Stimulated activated CD4-positive, alpha-beta T cell treated with anti-CD3 and anti-CD28 coated beads, Interleukin-4, amount 100 ng/mL, for 24 hours (primary cell): ENCODE results near the gene GAL3ST3.
"Not testable (repeated sequence)": the region's sequence is repeated elsewhere in the genome, so short reads cannot be mapped to it uniquely, and the experiment has no call there.

Experiments used
- DNase-seq: peaks from one replicate; pipeline ENCODE4 v3.0.0-alpha.2; 2020

GAL3ST3 gene

DNA sequence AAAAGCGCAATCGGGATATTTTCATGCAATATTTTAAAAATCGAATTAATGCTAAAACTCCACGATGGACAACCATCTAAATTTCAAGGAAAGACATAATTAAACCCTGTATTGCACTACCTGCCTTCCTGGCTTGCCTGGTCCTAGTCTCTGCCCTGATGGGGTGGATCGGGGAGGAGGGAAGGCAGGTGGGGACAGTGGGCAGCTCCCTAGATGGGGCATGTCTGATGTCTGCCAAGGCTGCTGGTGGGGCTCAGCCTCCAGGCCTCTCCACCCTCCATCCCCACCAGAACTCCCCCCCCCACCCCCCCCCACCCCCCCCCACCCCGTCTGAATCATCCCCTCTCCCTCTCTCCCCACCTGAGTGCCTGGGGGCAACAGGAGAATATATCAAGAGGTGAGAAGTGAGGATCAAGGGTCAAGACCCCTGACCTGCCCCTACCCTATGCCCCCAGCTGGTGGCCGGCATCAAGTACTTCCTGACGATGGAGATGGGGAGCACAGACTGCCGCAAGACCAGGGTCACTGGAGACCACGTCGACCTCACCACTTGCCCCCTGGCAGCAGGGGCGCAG lies 36.5 kb downstream of the GAL3ST3 start:
- no peak for DNase-seq

DNA sequence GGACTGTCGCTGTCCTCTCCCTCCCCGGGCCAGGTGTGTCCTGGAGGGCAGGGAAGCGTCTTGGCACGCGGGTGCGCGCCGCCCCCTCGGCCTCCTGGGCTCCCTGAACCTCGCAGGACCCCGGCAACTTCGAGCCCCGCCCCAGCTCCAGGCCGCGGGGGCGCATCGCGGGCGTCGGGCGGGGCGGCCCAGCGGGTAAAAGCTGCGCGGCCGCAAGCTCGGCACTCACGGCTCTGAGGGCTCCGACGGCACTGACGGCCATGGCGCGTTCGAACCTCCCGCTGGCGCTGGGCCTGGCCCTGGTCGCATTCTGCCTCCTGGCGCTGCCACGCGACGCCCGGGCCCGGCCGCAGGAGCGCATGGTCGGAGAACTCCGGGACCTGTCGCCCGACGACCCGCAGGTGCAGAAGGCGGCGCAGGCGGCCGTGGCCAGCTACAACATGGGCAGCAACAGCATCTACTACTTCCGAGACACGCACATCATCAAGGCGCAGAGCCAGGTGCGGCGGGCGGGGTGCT lies 37.1 kb downstream of the GAL3ST3 start, which contains the start of gene CST6:
Gene CST6 (plus strand): TSS at position 224 of the 519 bp plus-strand sequence. CDS start 37 bp downstream, at position 261.
- no peak for DNase-seq

DNA sequence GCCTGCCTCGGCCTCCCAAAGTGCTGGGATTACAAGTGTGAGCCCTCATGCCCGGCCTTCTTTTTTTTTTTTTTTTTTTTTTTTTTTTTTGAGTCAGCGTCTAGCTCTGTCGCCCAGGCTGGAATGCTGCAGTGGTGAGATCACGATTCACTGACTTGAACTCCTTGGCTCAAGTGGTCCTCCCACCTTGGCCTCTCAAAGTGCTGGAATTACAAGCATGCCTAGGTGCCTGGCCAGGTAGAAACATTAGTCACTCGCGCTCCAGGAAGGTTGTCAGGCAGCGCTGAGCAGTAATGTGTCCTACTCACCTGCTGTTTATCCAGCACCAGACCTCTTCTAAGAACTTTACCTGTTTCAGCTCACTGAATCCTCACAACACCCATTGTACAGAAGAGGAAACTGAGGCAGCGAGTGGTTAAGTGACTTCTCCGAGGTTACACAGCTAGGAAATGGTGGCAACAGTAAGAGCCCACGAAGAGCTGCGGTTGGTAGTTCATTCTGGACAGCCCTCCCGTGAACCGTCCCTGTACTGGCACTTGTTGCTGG lies 37.6 kb downstream of the GAL3ST3 start:
- no peak for DNase-seq

DNA sequence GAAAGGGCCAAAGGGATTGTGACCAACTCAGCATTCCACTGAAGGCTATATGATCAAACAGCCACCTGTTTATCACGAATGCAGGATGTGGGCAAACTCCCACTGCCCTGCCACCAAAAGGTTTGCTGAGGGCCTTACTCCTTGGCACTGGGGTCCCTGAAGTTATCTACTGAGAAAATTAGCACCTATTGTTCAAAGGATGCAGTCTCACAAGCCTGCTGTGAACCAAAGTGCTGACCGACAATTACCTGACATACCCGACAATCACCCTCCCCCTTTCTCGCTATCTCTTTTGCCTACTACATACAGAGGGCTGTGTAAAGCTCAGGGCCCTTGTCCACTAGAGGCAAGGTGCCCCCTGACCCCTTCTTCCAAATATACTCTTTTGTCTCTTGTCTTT lies 38.9 kb downstream of the GAL3ST3 start:
- DNase-seq: not testable (repeated sequence)

DNA sequence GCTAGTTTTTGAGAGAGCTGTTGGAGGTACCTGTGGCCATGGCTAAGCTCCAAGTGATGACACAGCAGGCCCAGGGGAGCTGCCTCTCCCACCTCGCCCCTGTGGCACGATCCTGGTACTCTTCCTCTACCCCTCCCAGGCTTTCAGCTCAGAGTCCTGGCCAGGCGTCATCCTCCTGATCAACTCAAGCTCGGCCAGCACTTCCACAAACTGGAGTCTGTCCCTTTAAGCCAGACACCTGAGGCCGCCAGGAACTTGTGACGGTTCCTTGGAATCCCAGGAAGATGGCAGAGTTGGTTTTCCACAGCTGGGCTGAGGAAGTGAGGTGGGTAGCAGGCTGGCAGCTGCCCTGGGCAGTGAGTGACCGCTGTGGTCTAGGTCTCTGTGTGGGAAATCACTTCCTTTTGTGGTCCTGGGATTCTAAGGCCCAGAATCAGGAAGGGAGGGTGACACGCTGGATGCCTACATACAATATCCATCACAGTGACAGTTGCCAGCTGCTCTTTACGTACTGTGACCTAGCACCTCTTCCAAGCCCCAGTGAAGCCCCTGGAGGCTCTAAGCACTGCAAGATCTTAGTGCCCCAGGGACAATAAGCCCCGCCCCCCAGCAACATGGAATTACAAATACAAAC lies 40.4 kb downstream of the GAL3ST3 start:
- DNase-seq: no peak

DNA sequence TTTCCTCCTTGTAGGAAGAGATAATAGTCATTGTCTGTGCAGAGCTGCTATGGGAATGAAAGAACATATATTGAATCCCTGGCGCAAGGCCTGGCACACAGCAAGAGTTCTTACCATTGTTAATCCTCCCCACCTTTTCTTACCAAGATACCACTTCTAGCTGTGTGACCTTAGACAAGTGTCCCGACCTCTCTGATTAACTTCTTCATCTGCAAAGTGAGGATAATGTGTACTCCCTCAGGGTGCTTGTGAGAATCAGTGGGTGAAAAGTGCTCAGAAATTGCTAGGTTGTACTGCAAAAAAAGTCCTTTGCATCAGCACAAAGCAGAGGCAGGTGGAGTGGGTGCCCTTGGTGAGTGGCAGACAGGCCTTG lies 40.9 kb downstream of the GAL3ST3 start:
- no peak for DNase-seq

DNA sequence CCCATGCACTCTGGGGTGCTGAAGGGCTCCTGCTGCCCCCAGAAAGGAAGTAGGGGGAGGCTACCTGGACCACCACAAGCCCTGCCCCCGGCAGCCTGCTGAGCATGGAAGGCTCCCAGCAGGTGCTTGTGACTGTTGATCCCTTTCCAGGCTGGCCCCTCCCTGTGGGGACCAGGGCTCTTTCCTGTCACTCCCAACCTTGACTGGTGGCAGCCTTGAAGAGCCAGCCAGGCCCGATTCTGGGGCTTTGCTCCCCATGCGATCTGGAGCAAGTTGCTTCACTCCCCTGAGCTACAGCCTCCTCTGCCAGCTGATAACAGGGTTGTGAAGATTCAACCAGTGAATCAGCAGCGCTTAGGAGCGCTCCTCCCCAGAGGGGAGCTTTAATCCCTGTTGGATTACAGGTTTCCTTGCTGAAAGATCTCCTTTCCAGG lies 41.7 kb downstream of the GAL3ST3 start:
- no peak for DNase-seq

DNA sequence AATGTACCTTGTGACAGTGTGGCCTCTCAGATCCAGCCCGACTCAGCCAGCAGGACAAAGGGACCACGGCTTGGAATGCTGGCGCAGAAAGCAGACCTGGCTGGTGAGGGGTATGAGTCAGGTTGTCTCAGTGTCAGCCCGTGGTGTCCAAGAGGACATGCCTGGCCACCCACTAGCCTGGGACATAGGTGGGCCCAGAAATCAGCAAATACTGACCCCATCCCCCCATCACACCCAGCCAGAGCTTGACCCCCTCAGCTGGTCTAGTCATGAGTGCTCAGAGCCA lies 42.1 kb downstream of the GAL3ST3 start:
- DNase-seq: no peak

DNA sequence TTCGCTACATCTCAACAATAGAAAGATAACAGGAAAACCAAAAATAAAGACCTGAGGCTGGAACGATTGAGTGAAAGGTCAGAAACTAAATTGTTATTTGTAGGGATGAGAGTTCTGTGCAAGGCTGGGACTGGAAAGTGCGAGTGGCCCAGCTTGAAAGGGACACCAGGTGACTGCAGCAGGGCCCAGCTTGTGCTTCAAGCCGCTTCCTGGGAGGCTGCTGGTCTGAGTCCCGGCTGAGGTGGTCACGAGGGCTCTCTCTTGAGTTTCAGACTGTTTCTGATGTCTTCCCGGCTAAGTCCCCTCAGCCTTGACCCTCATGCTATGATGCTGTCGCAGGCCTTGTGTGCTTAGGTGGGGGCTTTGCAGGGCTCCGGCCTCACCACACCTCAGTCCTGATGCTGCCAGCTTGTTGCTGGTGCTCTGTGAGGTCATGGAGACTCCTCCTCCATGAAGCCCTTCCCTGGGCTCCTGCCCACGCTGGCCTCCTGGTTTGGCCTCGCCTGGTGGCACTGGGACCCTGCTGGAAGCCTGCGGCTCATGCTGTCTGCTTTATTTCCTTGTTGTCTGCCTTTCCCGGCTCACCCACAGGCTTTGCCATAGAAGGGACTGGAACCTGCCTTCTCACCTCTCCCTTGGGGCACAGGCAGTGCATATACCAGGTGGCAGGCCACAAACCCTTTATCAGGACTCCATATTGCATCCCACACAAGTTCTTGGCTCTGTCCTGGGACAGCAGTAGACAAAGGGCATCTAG lies 42.6 kb downstream of the GAL3ST3 start:
- no peak for DNase-seq

DNA sequence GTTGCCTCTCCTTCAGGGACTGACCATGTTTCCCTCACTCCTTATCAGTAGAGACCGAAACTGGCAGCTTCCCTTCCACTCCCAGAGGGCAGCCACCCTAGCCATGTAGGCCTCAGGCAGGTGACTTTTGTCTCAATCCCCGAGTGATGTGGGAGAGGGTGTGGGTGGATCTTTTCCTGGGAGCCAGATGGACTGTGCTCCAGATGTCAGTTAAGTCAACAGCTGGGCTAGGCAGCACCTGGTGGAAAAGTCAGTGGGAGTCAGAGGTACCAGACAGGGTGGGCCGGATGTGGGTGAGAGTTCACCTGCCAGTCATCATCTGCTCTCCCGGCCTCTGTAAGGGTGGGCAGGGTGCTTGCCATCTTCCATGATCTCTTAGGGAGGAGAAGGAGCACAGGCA lies 44.8 kb downstream of the GAL3ST3 start:
- no peak for DNase-seq

DNA sequence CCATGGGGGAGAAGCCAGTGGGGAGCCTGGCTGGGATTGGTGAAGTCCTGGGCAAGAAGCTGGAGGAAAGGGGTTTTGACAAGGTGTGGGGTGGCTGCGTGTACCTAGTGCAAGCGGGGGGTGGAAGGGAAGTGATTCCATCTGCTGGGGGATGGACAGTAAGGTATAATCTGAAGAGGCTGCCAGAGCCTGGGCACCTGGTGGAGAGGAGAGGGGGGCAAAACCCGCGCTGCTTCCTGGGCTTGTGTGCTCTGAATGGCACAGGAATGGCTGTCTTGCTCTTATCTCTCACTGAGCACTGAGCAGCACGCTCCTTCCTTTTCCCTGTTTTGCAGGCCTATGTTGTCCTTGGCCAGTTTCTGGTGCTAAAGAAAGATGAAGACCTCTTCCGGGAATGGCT lies 45.7 kb downstream of the GAL3ST3 start:
- no peak for DNase-seq

DNA sequence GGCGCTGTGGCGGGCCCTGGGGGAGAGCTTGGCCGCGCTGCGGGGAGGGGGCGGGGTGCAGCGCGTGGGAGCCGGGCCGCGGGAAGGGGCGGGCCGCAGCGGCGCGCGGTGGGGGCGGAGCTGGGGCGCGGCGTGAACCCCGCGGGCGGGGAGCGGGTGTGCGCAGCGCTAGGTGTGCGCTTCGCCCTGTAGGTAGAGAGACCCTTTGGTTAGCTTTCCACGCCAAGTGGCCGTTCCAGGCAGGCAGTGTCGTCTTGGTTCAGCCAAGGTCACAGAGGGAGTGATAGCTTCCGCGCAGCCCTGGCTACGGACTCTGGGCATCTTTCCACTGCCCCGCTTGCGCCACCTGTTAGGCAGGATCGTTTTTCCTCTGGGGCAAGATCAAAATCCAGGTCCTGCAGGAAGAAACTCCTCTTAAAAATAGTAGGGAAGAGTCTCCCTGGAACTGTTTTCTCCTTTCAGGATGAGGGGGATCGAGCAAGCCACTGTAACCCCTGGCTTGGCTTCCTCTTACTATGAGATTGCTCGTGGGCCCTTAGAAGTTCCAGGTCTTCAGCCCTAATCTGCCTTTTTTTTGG lies 46.2 kb downstream of the GAL3ST3 start:
- no peak for DNase-seq

DNA sequence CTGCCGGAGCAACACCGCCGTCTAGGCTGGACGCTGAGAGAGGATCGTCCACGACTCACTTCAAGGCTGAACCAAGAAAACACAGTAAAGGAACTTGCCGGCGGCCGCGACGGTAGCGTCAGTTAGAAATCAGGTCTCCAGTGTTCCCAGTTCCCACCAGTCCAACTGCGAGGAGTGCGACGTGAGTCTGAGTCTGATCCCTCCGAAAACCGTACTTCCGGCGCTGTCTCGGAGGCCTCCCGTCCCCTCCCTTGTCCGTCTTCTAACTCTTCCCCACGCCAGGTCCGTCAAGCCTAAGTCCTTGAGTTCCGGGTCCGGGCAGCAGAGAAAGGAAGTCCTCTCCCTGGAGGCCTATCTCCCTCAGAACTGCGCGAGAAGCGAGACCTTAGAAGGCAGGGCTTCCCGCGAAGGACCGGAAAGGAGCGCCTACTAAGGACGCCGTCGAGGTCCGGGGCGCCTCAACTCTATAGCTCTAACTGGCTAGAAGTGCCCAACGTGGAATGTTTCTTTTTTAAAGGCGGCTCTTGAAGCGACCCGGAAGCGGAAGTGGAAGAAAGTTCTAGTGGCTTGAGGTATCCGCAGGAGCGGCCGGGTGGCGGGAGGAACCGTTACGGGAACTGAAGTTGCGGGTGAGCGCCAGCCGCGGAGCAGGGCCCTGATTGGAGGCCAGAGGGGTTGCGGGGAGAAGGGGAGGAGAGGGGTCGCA lies 46.9 kb downstream of the GAL3ST3 start, which contains the start of the genes BANF1 and EIF1AD:
Gene BANF1 (plus strand): TSS at position 562 of the 706 bp plus-strand sequence. CDS start 748 bp downstream, outside the sequence.
Gene EIF1AD (minus strand): TSS at position 216 of the 706 bp plus-strand sequence. CDS start 1,768 bp downstream, outside the sequence.
- DNase-seq: peak; percentile 94

DNA sequence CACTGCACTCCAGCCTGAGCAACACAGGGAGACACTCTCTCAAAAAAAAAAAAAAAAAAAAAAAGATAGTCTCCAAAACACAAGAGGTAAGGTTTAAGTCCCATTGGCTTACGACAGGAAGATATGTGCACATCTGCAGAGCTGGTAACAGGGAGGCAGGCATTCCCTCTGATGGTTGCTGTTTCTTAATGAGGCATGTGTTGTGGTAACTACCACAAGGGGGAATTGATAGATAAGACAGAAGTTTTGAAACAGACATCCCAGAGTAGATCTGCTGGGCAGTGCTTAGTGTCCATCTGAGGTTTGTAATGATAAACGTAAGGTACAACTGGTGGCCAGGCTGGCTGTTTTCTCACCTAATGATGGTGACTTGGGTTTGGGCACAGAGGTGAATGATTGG lies 51.7 kb downstream of the GAL3ST3 start:
- no peak for DNase-seq

DNA sequence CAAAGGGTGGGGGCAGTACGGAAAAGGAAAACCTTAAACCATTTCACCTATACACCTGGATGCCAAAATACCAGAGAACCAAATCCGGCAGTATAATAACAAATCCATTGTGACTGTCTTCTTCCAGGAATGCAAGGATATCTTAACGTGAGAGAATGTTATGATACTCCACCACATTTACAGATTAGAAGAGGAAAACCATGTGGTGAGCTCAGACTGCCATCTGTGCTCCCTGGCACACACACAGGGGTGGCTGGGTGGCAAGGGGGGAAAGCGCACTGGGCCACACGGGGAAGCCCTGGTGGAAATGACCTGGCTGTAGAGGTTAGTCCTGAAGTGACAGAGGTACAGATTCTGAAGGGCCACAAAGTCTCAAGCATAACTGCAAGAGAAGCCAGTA lies 56.9 kb downstream of the GAL3ST3 start:
- DNase-seq: no peak
